ENCODE data around the gene FRG1.

GRCh38 chr4:189917161-189917891, 23.3 kb upstream of the FRG1 start:
- TF ChIP-seq CTCF (IDR thresholded peaks at IDR 0.05; ENCODE audit: insufficient read depth, low read length, poor library complexity, severe bottlenecking) (no peak), EZH2phosphoT487 (conservative IDR thresholded peaks at IDR 0.05; ENCODE audit: low read length) (no peak)
